Liver (tissue), 9 donors: ENCODE data around the gene HDAC5. TPM values are rescaled to one million over a fixed set of nuclear protein-coding genes. Genes with fewer than 3 reads are reported as not detected.

ENCODE experiments used
- DNase-seq: peaks from one replicate; pipeline ENCODE4 v3.0.0-alpha.2; 2017; ENCODE audit warnings: low spot score
- H3K27ac ChIP-seq, 2 donors: one replicate each; pipeline ENCODE4 v1.7.0; 2013; ENCODE audit warnings: inconsistent platforms in 2 of 2, low read length in 2 of 2, control low read depth in 1 of 2, low read depth in 1 of 2, mild to moderate bottlenecking in 1 of 2
- H3K27me3 ChIP-seq, 4 donors: one replicate each; pipeline versions ENCODE4 v1.6.1 to v1.7.0; 2013; ENCODE audit warnings: low read length in 3 of 4, inconsistent platforms in 1 of 4, mild to moderate bottlenecking in 1 of 4, moderate library complexity in 1 of 4; ENCODE audit not compliant: control insufficient read depth in 4 of 4, insufficient read depth in 4 of 4
- H3K36me3 ChIP-seq, 4 donors: one replicate each; pipeline versions ENCODE4 v1.6.1 to v1.7.0; 2013; ENCODE audit warnings: low read length in 3 of 4, mild to moderate bottlenecking in 3 of 4, low read depth in 1 of 4, moderate library complexity in 1 of 4; ENCODE audit not compliant: control insufficient read depth in 4 of 4, insufficient read depth in 3 of 4
- H3K4me1 ChIP-seq, 4 donors: one replicate each; pipeline versions ENCODE4 v1.6.1 to v1.7.0; 2013; ENCODE audit warnings: low read length in 3 of 4, mild to moderate bottlenecking in 3 of 4, moderate library complexity in 1 of 4; ENCODE audit not compliant: control insufficient read depth in 4 of 4, insufficient read depth in 4 of 4
- H3K4me3 ChIP-seq, 3 donors: one replicate each; pipeline versions ENCODE4 v1.6.1 to v1.7.0; 2013; ENCODE audit warnings: low read length in 3 of 3, control low read depth in 1 of 3, low read depth in 1 of 3, mild to moderate bottlenecking in 1 of 3
- H3K9ac ChIP-seq, 2 donors: one replicate each; pipeline ENCODE4 v1.7.0; 2013; ENCODE audit warnings: low read length in 2 of 2, mild to moderate bottlenecking in 2 of 2, moderate library complexity in 2 of 2, control low read depth in 1 of 2, low read depth in 1 of 2
- H3K9me3 ChIP-seq, 4 donors: one replicate each; pipeline versions ENCODE4 v1.6.1 to v1.7.0; 2013; ENCODE audit warnings: low read length in 3 of 4; ENCODE audit not compliant: control insufficient read depth in 4 of 4
- ATF3 ChIP-seq: IDR thresholded peaks from 2 replicates; pipeline ENCODE4 v1.6.1; 2016; ENCODE audit warnings: antibody characterized with exemption
- EGR1 ChIP-seq, 2 donors: IDR thresholded peaks; 2 replicates each; pipeline ENCODE4 v1.6.1; 2016 to 2018; ENCODE audit warnings: antibody characterized with exemption in 2 of 2, low read depth in 2 of 2
- FOXA1 ChIP-seq: IDR thresholded peaks from 2 replicates; pipeline ENCODE4 v1.6.1; 2016; ENCODE audit warnings: antibody characterized with exemption
- FOXA2 ChIP-seq: IDR thresholded peaks from 2 replicates; pipeline ENCODE4 v1.6.1; 2016; ENCODE audit warnings: antibody characterized with exemption
- GABPA ChIP-seq, 2 donors: IDR thresholded peaks in 1 of 2; conservative IDR thresholded peaks in 1 of 2; 2 replicates each; pipeline ENCODE4 v1.6.1; 2016; ENCODE audit warnings: antibody characterized with exemption in 2 of 2, mild to moderate bottlenecking in 1 of 2, moderate library complexity in 1 of 2
- HNF4A ChIP-seq, 2 donors: conservative IDR thresholded peaks; 2 replicates each; pipeline ENCODE4 v1.6.1; 2016; ENCODE audit warnings: antibody characterized with exemption in 2 of 2, mild to moderate bottlenecking in 2 of 2
- JUND ChIP-seq, 2 donors: IDR thresholded peaks; 2 replicates each; pipeline ENCODE4 v1.6.1; 2016; ENCODE audit warnings: antibody characterized with exemption in 2 of 2
- NR2F2 ChIP-seq: IDR thresholded peaks from 2 replicates; pipeline ENCODE4 v1.6.1; 2016; ENCODE audit warnings: antibody characterized with exemption
- RAD21 ChIP-seq, 2 donors: IDR thresholded peaks; 2 replicates each; pipeline ENCODE4 v1.6.1; 2016; ENCODE audit warnings: antibody characterized with exemption in 2 of 2, mild to moderate bottlenecking in 2 of 2
- RXRA ChIP-seq, 2 donors: IDR thresholded peaks; 2 replicates each; pipeline ENCODE4 v1.6.1; 2017 to 2018; ENCODE audit warnings: antibody characterized with exemption in 2 of 2, mild to moderate bottlenecking in 1 of 2
- SP1 ChIP-seq: IDR thresholded peaks from 2 replicates; pipeline ENCODE4 v1.6.1; 2018; ENCODE audit warnings: antibody characterized with exemption, mild to moderate bottlenecking
- TAF1 ChIP-seq: conservative IDR thresholded peaks from 2 replicates; pipeline ENCODE4 v1.6.1; 2016; ENCODE audit warnings: antibody characterized with exemption, mild to moderate bottlenecking
- YY1 ChIP-seq: IDR thresholded peaks from 2 replicates; pipeline ENCODE4 v1.6.1; 2016; ENCODE audit warnings: antibody characterized with exemption, mild to moderate bottlenecking
- ZBTB33 ChIP-seq: IDR thresholded peaks from 2 replicates; pipeline ENCODE4 v1.6.1; 2016; ENCODE audit warnings: antibody characterized with exemption
- WGBS: extraction: QIAGEN DNeasy Blood & Tissue Kit; methylation state at CpG from one replicate; pipeline ENCODE4 v1.1.7; 2013; 5-methylcytosine and 5-hydroxymethylcytosine counted together
- polyA plus RNA-seq, 2 donors: library from polyadenylated mRNA; stranded (reverse) in 1 of 2; unstranded in 1 of 2; fragments of 200-250 nt in 1 of 2; fragments of >200 nt in 1 of 2; fragmentation: Nextera tagmentation in 1 of 2; extraction: Ambion mirVana in 1 of 2; gene quantifications; one replicate each; pipeline versions ENCODE4 v1.2.1 to v1.2.3, GENCODE V29; 2013 to 2015
- total RNA-seq, 2 donors: library from RNA; depleted of rRNA; stranded (reverse); fragments of >200 nt; gene quantifications; one replicate each; pipeline ENCODE4 v1.2.3, GENCODE V29; 2014
- TF ChIP-seq, protein P1 (sequence below): IDR thresholded peaks from 2 replicates; pipeline ENCODE4 v1.6.1; 2016; ENCODE audit warnings: antibody characterized with exemption, mild to moderate bottlenecking
- TF ChIP-seq, protein P2 (sequence below): fragments of 150-350 bp; IDR thresholded peaks from 2 replicates; pipeline ENCODE4 v1.5.1; 2017; ENCODE audit warnings: improper control_type of control experiment, low read depth, low read length; ENCODE audit not compliant: missing input control
- TF ChIP-seq, protein P3 (sequence below): IDR thresholded peaks from 2 replicates; pipeline ENCODE4 v1.6.1; 2016; ENCODE audit warnings: antibody characterized with exemption
- donor health status: healthy.
- donor health status: healthy.
- donor health status: healthy.
- donor health status: healthy.
- donor health status: healthy.

HDAC5 gene
- total and polyA plus RNA-seq, 4 donors, result 5.8 to 20.3 (median 14.4) TPM

- H3K9ac ChIP-seq, result no peak overlapping the region
- no peak for DNase-seq
- no peaks in the 10 kb centered on the region for H3K9me3 ChIP-seq
- peaks cover 0 to 13% (median 4%) of the 10 kb centered on the region in 4 donors for H3K4me1 ChIP-seq
- no peak overlapping the region for H3K4me3 ChIP-seq
- no peak for TF ChIP-seq RXRA (IDR thresholded peaks at IDR 0.05)
- no peak for TF ChIP-seq SP1
- TF ChIP-seq, protein P1, sequence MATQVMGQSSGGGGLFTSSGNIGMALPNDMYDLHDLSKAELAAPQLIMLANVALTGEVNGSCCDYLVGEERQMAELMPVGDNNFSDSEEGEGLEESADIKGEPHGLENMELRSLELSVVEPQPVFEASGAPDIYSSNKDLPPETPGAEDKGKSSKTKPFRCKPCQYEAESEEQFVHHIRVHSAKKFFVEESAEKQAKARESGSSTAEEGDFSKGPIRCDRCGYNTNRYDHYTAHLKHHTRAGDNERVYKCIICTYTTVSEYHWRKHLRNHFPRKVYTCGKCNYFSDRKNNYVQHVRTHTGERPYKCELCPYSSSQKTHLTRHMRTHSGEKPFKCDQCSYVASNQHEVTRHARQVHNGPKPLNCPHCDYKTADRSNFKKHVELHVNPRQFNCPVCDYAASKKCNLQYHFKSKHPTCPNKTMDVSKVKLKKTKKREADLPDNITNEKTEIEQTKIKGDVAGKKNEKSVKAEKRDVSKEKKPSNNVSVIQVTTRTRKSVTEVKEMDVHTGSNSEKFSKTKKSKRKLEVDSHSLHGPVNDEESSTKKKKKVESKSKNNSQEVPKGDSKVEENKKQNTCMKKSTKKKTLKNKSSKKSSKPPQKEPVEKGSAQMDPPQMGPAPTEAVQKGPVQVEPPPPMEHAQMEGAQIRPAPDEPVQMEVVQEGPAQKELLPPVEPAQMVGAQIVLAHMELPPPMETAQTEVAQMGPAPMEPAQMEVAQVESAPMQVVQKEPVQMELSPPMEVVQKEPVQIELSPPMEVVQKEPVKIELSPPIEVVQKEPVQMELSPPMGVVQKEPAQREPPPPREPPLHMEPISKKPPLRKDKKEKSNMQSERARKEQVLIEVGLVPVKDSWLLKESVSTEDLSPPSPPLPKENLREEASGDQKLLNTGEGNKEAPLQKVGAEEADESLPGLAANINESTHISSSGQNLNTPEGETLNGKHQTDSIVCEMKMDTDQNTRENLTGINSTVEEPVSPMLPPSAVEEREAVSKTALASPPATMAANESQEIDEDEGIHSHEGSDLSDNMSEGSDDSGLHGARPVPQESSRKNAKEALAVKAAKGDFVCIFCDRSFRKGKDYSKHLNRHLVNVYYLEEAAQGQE, result no peak
- TF ChIP-seq, protein P2, sequence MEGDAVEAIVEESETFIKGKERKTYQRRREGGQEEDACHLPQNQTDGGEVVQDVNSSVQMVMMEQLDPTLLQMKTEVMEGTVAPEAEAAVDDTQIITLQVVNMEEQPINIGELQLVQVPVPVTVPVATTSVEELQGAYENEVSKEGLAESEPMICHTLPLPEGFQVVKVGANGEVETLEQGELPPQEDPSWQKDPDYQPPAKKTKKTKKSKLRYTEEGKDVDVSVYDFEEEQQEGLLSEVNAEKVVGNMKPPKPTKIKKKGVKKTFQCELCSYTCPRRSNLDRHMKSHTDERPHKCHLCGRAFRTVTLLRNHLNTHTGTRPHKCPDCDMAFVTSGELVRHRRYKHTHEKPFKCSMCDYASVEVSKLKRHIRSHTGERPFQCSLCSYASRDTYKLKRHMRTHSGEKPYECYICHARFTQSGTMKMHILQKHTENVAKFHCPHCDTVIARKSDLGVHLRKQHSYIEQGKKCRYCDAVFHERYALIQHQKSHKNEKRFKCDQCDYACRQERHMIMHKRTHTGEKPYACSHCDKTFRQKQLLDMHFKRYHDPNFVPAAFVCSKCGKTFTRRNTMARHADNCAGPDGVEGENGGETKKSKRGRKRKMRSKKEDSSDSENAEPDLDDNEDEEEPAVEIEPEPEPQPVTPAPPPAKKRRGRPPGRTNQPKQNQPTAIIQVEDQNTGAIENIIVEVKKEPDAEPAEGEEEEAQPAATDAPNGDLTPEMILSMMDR, result no peak
- no peak for TF ChIP-seq FOXA2
- no peak for TF ChIP-seq NR2F2
- no peak for TF ChIP-seq HNF4A (conservative IDR thresholded peaks at IDR 0.05)
- TF ChIP-seq RAD21 (IDR thresholded peaks at IDR 0.05), result no peak
- no peak for TF ChIP-seq ZBTB33
- no peak for TF ChIP-seq EGR1 (IDR thresholded peaks at IDR 0.05; ENCODE audit: low read depth in 2 of 2)
- no peak for TF ChIP-seq GABPA (IDR thresholded peaks at IDR 0.05 in 1 of 2, conservative IDR thresholded peaks at IDR 0.05 in 1 of 2)
- TF ChIP-seq FOXA1, result no peak
- TF ChIP-seq TAF1, result no peak
- TF ChIP-seq ATF3, result no peak
- TF ChIP-seq, protein P3, sequence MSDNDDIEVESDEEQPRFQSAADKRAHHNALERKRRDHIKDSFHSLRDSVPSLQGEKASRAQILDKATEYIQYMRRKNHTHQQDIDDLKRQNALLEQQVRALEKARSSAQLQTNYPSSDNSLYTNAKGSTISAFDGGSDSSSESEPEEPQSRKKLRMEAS, result no peak
- no peaks in the 10 kb centered on the region for H3K27me3 ChIP-seq
- no peaks in the 10 kb centered on the region for H3K36me3 ChIP-seq
- WGBS, result 63% methylated on average over 5 of the region's 5 CpGs
- H3K27ac ChIP-seq, result no peak overlapping the region
Measured at GRCh38 chr17:44170135-44170498, 46.7 kb upstream of the HDAC5 start.

GRCh38 chr17:44167181-44167861 lies 43.9 kb upstream of the HDAC5 start:
- Histone ChIP-seq H3K4me1 (peaks cover 0 to 13% (median 4%) of the 10 kb centered on the region in 4 donors), H3K4me3 (no peak overlapping the region), H3K9me3 (no peaks in the 10 kb centered on the region), H3K36me3 (no peaks in the 10 kb centered on the region), H3K27ac (no peak overlapping the region), H3K9ac (no peak overlapping the region), H3K27me3 (no peaks in the 10 kb centered on the region)
- WGBS, result 50% methylated on average over 7 of the region's 7 CpGs
- no peak for DNase-seq
- no peak for TF ChIP-seq JUND (IDR thresholded peaks at IDR 0.05)
- TF ChIP-seq YY1, result peak; percentile 41
- TF ChIP-seq, protein P1, result no peak
- TF ChIP-seq HNF4A (conservative IDR thresholded peaks at IDR 0.05), result peak in 1 of 2 donors; percentile 11
